Activated B cell treated with CpG ODN at 0.5 μM for 24 hours (primary cell): ENCODE measurements around the gene SCN9A. TPM values are rescaled to one million over a fixed set of nuclear protein-coding genes. Genes with fewer than 3 reads are reported as not detected.

Experiments used
- ATAC-seq: fragments of 200-7000 bp; cut with Tn5 transposase; one replicate; pipeline ENCODE4 v1.10.0; 2021; ENCODE audit warnings: low read depth, mild to moderate bottlenecking, moderate library complexity
- CTCF ChIA-PET: fragments of 350-600 bp; sonication (Branson Sonifier 250); formaldehyde crosslinking; loops from one replicate; lab custom pipeline; 2021; ENCODE audit warnings: antibody characterized with exemption; lab: Charles Lee
- POLR2A ChIA-PET: fragments of 350-600 bp; sonication (Branson Sonifier 250); formaldehyde crosslinking; loops from one replicate; lab custom pipeline; 2021; ENCODE audit warnings: antibody characterized with exemption; lab: Charles Lee
- DNase-seq: peaks from one replicate; pipeline ENCODE4 v3.0.0; 2022
- H3K27ac Mint-ChIP-seq: one replicate; pipeline ENCODE4 v1.8.0; 2020; ENCODE audit warnings: mixed read lengths
- H3K27me3 Mint-ChIP-seq: one replicate; pipeline ENCODE4 v1.8.0; 2021; ENCODE audit warnings: mixed read lengths
- H3K36me3 Mint-ChIP-seq: one replicate; pipeline ENCODE4 v1.8.0; 2021; ENCODE audit warnings: low read depth, mixed read lengths
- H3K4me1 Mint-ChIP-seq: one replicate; pipeline ENCODE4 v1.8.0; 2021; ENCODE audit warnings: mixed read lengths
- H3K4me3 Mint-ChIP-seq: one replicate; pipeline ENCODE4 v1.8.0; 2020; ENCODE audit warnings: mild to moderate bottlenecking, mixed read lengths
- H3K9me3 Mint-ChIP-seq: one replicate; pipeline ENCODE4 v1.8.0; 2020; ENCODE audit warnings: mixed read lengths
- CTCF ChIP-seq: fragments of 200-600 bp; IDR thresholded peaks from one replicate; pipeline ENCODE4 v1.8.0; 2022; ENCODE audit warnings: antibody characterized with exemption, mild to moderate bottlenecking
- intact Hi-C: fragments of 100-400 bp; cut with micrococcal nuclease; formaldehyde crosslinking; loops from one replicate; pipeline ENCODE4 v1.15.1; 2024
- total RNA-seq: library from RNA; stranded (reverse); gene quantifications from 2 replicates; pipeline ENCODE4 v1.2.3, GENCODE V29; 2022

The SCN9A gene
- total RNA-seq, 1 donor from 2014 or later, result not detected

DNA sequence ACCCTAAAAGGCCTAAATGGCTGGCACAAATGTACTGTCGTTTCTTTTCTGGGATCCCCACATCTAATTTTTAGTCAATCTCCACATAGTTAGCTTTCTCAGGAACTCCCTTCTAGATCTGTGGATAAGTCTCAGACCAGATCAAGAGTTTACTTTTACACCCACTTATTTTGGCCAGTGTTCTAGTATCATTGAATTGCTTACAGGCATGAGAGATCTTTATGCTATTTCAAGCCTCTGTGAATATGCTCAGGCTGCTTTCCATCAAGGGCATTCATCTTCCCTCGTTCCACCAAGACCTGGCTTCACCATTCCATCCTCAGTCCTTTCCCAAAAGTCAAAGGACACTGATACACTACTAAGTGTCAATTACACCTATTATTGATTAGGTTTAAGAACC lies 220.2 kb downstream of the SCN9A start:
- intact Hi-C loops, result no loop called here
- no peak for TF ChIP-seq CTCF
- ChIA-PET CTCF (no interaction called here), POLR2A (no interaction called here)
- Mint-ChIP-seq H3K9me3 (no peaks in the 10 kb centered on the region), H3K27me3 (peaks cover 3% of the 10 kb centered on the region), H3K27ac (no peak overlapping the region), H3K36me3 (no peaks in the 10 kb centered on the region), H3K4me3 (no peak overlapping the region), H3K4me1 (no peaks in the 10 kb centered on the region)
- no peak for DNase-seq
- no peak for ATAC-seq

DNA sequence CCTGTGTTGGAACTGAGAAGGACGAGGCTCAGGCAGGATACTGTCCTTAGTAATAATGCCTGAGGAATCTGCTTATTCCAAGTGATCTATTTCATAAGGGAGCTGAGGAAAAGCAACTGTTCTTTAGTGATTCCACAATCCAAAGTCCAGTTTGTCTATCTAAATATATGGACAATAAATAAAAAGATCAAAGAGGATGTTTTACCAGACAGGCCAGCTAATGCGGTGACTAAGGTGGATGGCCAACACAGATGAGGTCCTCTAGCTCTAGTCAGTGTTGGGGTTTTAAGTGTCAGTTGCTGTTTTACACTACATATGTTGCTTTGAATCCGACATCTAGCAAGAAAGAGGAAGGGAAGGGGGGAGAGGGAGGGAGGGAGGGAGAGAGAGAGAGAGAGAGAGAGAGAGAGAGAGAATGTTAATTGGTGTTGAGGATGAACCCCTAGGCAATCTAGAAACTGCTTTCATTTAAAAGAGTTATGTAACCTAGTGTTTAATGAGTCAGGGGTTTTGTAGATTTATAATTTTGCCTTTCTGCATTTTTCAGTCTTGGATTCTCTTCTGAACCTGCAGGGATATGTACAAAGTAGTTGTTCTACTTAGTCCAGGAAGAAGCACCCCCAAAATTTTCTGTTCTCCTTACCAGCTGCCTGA lies 220.9 kb downstream of the SCN9A start:
- no peak for TF ChIP-seq CTCF
- POLR2A ChIA-PET, result no interaction called here
- ATAC-seq (no peak), DNase-seq (no peak)
- intact Hi-C loops, result no loop called here
- CTCF ChIA-PET, result no interaction called here
- Mint-ChIP-seq H3K36me3 (no peaks in the 10 kb centered on the region), H3K4me1 (no peaks in the 10 kb centered on the region), H3K9me3 (no peaks in the 10 kb centered on the region), H3K27ac (no peak overlapping the region), H3K27me3 (peaks cover 3% of the 10 kb centered on the region), H3K4me3 (no peak overlapping the region)

GRCh38 chr2:166152064-166152463 lies 223.7 kb downstream of the SCN9A start:
- intact Hi-C loops, result no loop called here
- ChIA-PET CTCF (no interaction called here), POLR2A (no interaction called here)
- Mint-ChIP-seq H3K4me3 (no peak overlapping the region), H3K27me3 (no peaks in the 10 kb centered on the region), H3K27ac (no peak overlapping the region), H3K36me3 (no peaks in the 10 kb centered on the region), H3K9me3 (no peaks in the 10 kb centered on the region), H3K4me1 (no peaks in the 10 kb centered on the region)
- no peak for TF ChIP-seq CTCF
- DNase-seq, result no peak
- no peak for ATAC-seq

DNA sequence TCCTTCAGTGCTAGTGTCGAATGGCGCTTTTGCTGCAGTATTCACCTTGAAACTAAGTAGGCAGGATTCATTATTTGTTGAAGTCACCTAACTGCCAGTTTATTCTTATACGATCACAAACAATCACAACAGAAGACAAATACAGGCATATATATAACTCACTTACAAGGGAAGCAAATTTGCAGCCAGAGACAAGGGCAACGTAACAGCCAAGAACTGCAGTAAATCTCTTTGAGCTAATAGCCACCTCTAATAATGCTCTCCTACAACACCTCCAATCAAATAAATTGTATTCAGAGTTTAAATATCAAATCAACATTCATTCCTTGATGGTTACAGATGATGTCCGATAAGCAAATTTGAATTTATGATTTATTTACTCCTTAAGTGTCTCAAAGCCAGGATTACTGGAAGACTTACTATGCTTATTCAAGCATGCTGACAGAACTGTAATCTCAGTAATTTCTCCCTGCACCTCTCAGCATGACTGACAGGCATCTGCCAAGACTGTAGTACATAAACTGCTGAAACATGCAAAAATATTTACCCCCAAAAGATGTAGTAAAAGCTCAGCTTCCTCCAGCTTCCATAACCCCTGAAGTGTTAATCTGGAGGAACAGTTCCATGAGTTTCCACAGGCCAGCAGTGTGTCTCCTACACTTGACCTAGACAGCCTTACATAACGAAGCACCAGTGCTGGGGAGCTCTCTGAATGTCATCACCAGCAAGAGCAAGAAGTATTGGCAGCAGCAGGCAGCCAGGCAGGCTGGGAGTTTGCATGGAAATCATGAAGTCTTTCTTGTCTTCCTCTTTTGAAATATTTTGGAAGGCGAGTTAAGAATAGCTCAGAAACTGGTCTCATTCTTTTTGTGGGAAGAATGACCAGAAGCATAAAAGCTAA lies 227.0 kb downstream of the SCN9A start:
- ChIA-PET CTCF (no interaction called here), POLR2A (no interaction called here)
- Mint-ChIP-seq H3K36me3 (no peaks in the 10 kb centered on the region), H3K27ac (no peak overlapping the region), H3K27me3 (no peaks in the 10 kb centered on the region), H3K4me1 (no peaks in the 10 kb centered on the region), H3K9me3 (no peaks in the 10 kb centered on the region), H3K4me3 (no peak overlapping the region)
- no peak for ATAC-seq
- intact Hi-C loops, result no loop called here
- DNase-seq, result no peak
- TF ChIP-seq CTCF, result no peak

- intact Hi-C loops, result no loop called here
- no peak for ATAC-seq
- H3K27ac Mint-ChIP-seq, result no peak overlapping the region
- no peaks in the 10 kb centered on the region for H3K4me1 Mint-ChIP-seq
- H3K4me3 Mint-ChIP-seq, result no peak overlapping the region
- no peaks in the 10 kb centered on the region for H3K27me3 Mint-ChIP-seq
- TF ChIP-seq CTCF, result no peak
- POLR2A ChIA-PET, result no interaction called here
- no peak for DNase-seq
- no peaks in the 10 kb centered on the region for H3K36me3 Mint-ChIP-seq
- CTCF ChIA-PET, result no interaction called here
- no peaks in the 10 kb centered on the region for H3K9me3 Mint-ChIP-seq
Observed at GRCh38 chr2:166147883-166148282, 227.9 kb downstream of the SCN9A start.
